ENCODE measurements around the gene ME1.
"Not testable (repeated sequence)": the region's sequence is repeated elsewhere in the genome, so short reads cannot be mapped to it uniquely, and the experiment has no call there.

ME1 gene

GRCh38 chr6:83343121-83343520, 87.7 kb downstream of the ME1 start:
- Mint-ChIP-seq H3K36me3 (no peaks in the 10 kb centered on the region), H3K27me3 (no peaks in the 10 kb centered on the region), H3K4me1 (ENCODE audit: low read depth) (no peaks in the 10 kb centered on the region), H3K9me3 (ENCODE audit: low read depth) (no peaks in the 10 kb centered on the region), H3K27ac (no peak overlapping the region), H3K4me3 (no peak overlapping the region)

GRCh38 chr6:83341765-83342164, 89.1 kb downstream of the ME1 start:
- no peaks in the 10 kb centered on the region for H3K4me1 Mint-ChIP-seq (ENCODE audit: low read depth)
- H3K36me3 Mint-ChIP-seq, result no peaks in the 10 kb centered on the region
- no peaks in the 10 kb centered on the region for H3K27me3 Mint-ChIP-seq
- no peaks in the 10 kb centered on the region for H3K9me3 Mint-ChIP-seq (ENCODE audit: low read depth)
- H3K27ac Mint-ChIP-seq, result no peak overlapping the region
- H3K4me3 Mint-ChIP-seq, result no peak overlapping the region

GRCh38 chr6:83333916-83334315, 96.9 kb downstream of the ME1 start:
- not testable (repeated sequence) for H3K4me1 Mint-ChIP-seq (ENCODE audit: low read depth); H3K27me3 Mint-ChIP-seq; H3K9me3 Mint-ChIP-seq (ENCODE audit: low read depth); H3K4me3 Mint-ChIP-seq; H3K36me3 Mint-ChIP-seq; H3K27ac Mint-ChIP-seq

GRCh38 chr6:83333500-83333899, 97.4 kb downstream of the ME1 start:
- no peaks in the 10 kb centered on the region for H3K9me3 Mint-ChIP-seq (ENCODE audit: low read depth)
- no peak overlapping the region for H3K27ac Mint-ChIP-seq
- H3K4me3 Mint-ChIP-seq, result no peak overlapping the region

GRCh38 chr6:83314693-83315092, 116.2 kb downstream of the ME1 start:
- H3K36me3 Mint-ChIP-seq, result no peaks in the 10 kb centered on the region
- H3K4me3 Mint-ChIP-seq, result no peak overlapping the region
- H3K9me3 Mint-ChIP-seq (ENCODE audit: low read depth), result no peaks in the 10 kb centered on the region
- no peak overlapping the region for H3K27ac Mint-ChIP-seq
- H3K4me1 Mint-ChIP-seq (ENCODE audit: low read depth), result no peaks in the 10 kb centered on the region
- H3K27me3 Mint-ChIP-seq, result peaks cover 7% of the 10 kb centered on the region

More at GRCh38 chr6:83333500-83333899, 97.4 kb downstream of the ME1 start:
- no peaks in the 10 kb centered on the region for H3K36me3 Mint-ChIP-seq
- no peaks in the 10 kb centered on the region for H3K27me3 Mint-ChIP-seq
- H3K4me1 Mint-ChIP-seq (ENCODE audit: low read depth), result no peaks in the 10 kb centered on the region

GRCh38 chr6:83313882-83314281, 117.0 kb downstream of the ME1 start:
- Mint-ChIP-seq H3K4me1 (ENCODE audit: low read depth) (no peaks in the 10 kb centered on the region), H3K4me3 (no peak overlapping the region), H3K9me3 (ENCODE audit: low read depth) (no peaks in the 10 kb centered on the region), H3K36me3 (no peaks in the 10 kb centered on the region), H3K27me3 (peaks cover 7% of the 10 kb centered on the region), H3K27ac (no peak overlapping the region)

- H3K27ac Mint-ChIP-seq, result no peak overlapping the region
Measured at GRCh38 chr6:83311231-83311630, 119.6 kb downstream of the ME1 start.

GRCh38 chr6:83310046-83310445, 120.8 kb downstream of the ME1 start:
- H3K27me3 Mint-ChIP-seq, result peaks cover 9% of the 10 kb centered on the region
- no peaks in the 10 kb centered on the region for H3K36me3 Mint-ChIP-seq
- no peaks in the 10 kb centered on the region for H3K4me1 Mint-ChIP-seq (ENCODE audit: low read depth)
- no peak overlapping the region for H3K4me3 Mint-ChIP-seq
- H3K27ac Mint-ChIP-seq, result no peak overlapping the region
- H3K9me3 Mint-ChIP-seq (ENCODE audit: low read depth), result no peaks in the 10 kb centered on the region

More at GRCh38 chr6:83311231-83311630, 119.6 kb downstream of the ME1 start:
- H3K36me3 Mint-ChIP-seq, result no peaks in the 10 kb centered on the region
- no peaks in the 10 kb centered on the region for H3K4me1 Mint-ChIP-seq (ENCODE audit: low read depth)
- peaks cover 6% of the 10 kb centered on the region for H3K27me3 Mint-ChIP-seq
- no peaks in the 10 kb centered on the region for H3K9me3 Mint-ChIP-seq (ENCODE audit: low read depth)
- H3K4me3 Mint-ChIP-seq, result no peak overlapping the region

- no peaks in the 10 kb centered on the region for H3K9me3 Mint-ChIP-seq (ENCODE audit: low read depth)
- H3K4me3 Mint-ChIP-seq, result no peak overlapping the region
- no peaks in the 10 kb centered on the region for H3K4me1 Mint-ChIP-seq (ENCODE audit: low read depth)
- H3K27me3 Mint-ChIP-seq, result peaks cover 9% of the 10 kb centered on the region
- H3K27ac Mint-ChIP-seq, result no peak overlapping the region
- H3K36me3 Mint-ChIP-seq, result no peaks in the 10 kb centered on the region
Measured at GRCh38 chr6:83309344-83309743, 121.5 kb downstream of the ME1 start.

GRCh38 chr6:83308833-83309232, 122.0 kb downstream of the ME1 start:
- H3K4me3 Mint-ChIP-seq, result no peak overlapping the region
- H3K4me1 Mint-ChIP-seq (ENCODE audit: low read depth), result no peaks in the 10 kb centered on the region
- no peaks in the 10 kb centered on the region for H3K9me3 Mint-ChIP-seq (ENCODE audit: low read depth)
- H3K27me3 Mint-ChIP-seq, result peaks cover 9% of the 10 kb centered on the region
- no peaks in the 10 kb centered on the region for H3K36me3 Mint-ChIP-seq
- no peak overlapping the region for H3K27ac Mint-ChIP-seq

- no peaks in the 10 kb centered on the region for H3K4me1 Mint-ChIP-seq (ENCODE audit: low read depth)
- H3K27me3 Mint-ChIP-seq, result peaks cover 7% of the 10 kb centered on the region
- no peaks in the 10 kb centered on the region for H3K9me3 Mint-ChIP-seq (ENCODE audit: low read depth)
- no peak overlapping the region for H3K27ac Mint-ChIP-seq
- H3K4me3 Mint-ChIP-seq, result no peak overlapping the region
- no peaks in the 10 kb centered on the region for H3K36me3 Mint-ChIP-seq
Measured at GRCh38 chr6:83307849-83308248, 123.0 kb downstream of the ME1 start.

- H3K4me3 Mint-ChIP-seq, result no peak overlapping the region
- no peaks in the 10 kb centered on the region for H3K4me1 Mint-ChIP-seq (ENCODE audit: low read depth)
- peaks cover 4% of the 10 kb centered on the region for H3K9me3 Mint-ChIP-seq (ENCODE audit: low read depth)
- peaks cover 19% of the 10 kb centered on the region for H3K27me3 Mint-ChIP-seq
- no peak overlapping the region for H3K27ac Mint-ChIP-seq
- no peaks in the 10 kb centered on the region for H3K36me3 Mint-ChIP-seq
Measured at GRCh38 chr6:83303426-83303825, 127.4 kb downstream of the ME1 start.

- Mint-ChIP-seq H3K4me1 (ENCODE audit: low read depth) (peaks cover 4% of the 10 kb centered on the region), H3K9me3 (ENCODE audit: low read depth) (no peaks in the 10 kb centered on the region), H3K27me3 (peaks cover 12% of the 10 kb centered on the region)
Measured at GRCh38 chr6:83294676-83295075, 136.2 kb downstream of the ME1 start.

GRCh38 chr6:83292900-83293843, 137.7 kb downstream of the ME1 start:
- Mint-ChIP-seq H3K4me1 (ENCODE audit: low read depth) (peaks cover 4% of the 10 kb centered on the region), H3K36me3 (no peaks in the 10 kb centered on the region), H3K9me3 (ENCODE audit: low read depth) (no peaks in the 10 kb centered on the region), H3K27me3 (peaks cover 12% of the 10 kb centered on the region), H3K4me3 (no peak overlapping the region), H3K27ac (no peak overlapping the region)

More at GRCh38 chr6:83294676-83295075, 136.2 kb downstream of the ME1 start:
- Mint-ChIP-seq H3K27ac (no peak overlapping the region), H3K36me3 (no peaks in the 10 kb centered on the region), H3K4me3 (no peak overlapping the region)

- H3K36me3 Mint-ChIP-seq; H3K27me3 Mint-ChIP-seq; H3K27ac Mint-ChIP-seq; H3K4me3 Mint-ChIP-seq; H3K4me1 Mint-ChIP-seq (ENCODE audit: low read depth); H3K9me3 Mint-ChIP-seq (ENCODE audit: low read depth): not testable (repeated sequence)
Measured at GRCh38 chr6:83287298-83287697, 143.6 kb downstream of the ME1 start.

- no peaks in the 10 kb centered on the region for H3K36me3 Mint-ChIP-seq
- H3K27ac Mint-ChIP-seq, result no peak overlapping the region
- peaks cover 2% of the 10 kb centered on the region for H3K27me3 Mint-ChIP-seq
- H3K9me3 Mint-ChIP-seq (ENCODE audit: low read depth), result peaks cover 12% of the 10 kb centered on the region
- no peak overlapping the region for H3K4me3 Mint-ChIP-seq
- H3K4me1 Mint-ChIP-seq (ENCODE audit: low read depth), result no peaks in the 10 kb centered on the region
Measured at GRCh38 chr6:83285917-83286316, 144.9 kb downstream of the ME1 start.

Measured in activated naive CD8-positive, alpha-beta T cell (primary cell).